Measurements from ENCODE around the gene GALNS. TPM values are rescaled to one million over a fixed set of nuclear protein-coding genes. Genes with fewer than 3 reads are reported as not detected.

GALNS gene
- total and polyA plus RNA-seq, 2 of the 8 experiments (the other 6 are each of a cell fraction or from before 2014, with no cell fraction given), result 8.9 to 17.8 TPM

DNA sequence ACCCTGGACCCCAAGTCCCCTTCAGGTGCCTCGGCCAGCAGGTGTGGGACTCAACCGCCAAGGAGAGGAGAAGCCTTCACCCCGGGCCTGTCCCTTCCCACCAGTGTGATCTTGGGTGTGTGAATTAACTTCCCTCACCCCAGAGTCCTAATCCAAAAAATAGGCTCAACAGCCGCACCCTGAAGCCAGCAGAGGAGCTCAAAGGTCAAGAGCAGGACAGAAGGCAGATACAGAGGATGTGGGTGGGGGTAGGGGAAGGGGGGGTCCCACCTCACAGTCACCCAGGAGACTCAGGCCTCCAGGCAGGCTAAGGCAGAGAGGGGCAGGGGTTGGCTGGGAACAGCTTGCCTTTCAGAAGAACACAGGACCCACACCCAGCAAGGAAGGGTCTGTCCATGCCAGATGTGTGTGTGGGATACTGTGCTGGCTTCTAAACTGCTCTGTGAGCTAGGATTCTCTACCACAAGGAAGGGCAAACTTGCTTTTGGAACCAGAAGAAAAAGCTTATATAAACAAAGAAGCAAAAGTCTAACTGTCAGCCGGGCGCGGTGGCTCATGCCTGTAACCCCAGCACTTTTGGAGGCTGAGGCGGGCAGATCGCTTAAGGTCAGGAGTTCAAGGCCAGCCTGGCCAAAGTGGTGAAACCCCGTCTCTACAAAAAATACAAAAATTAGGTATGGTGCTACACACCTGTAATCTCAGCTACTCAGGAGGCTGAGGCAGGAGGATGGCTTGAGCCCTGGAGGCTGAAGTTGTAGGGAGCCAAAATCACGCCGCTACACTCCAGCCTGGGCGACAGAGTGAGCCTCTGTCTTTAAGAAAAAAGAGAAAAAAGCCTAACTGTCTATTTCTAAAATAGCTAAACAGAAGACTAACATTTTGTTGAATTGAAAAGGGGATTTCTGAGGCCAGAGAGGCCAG lies 76.3 kb downstream of the GALNS start:
- Histone ChIP-seq H3K36me3 (ENCODE audit: control insufficient read depth in 2 of 4, insufficient read depth in 4 of 4, low read length in 3 of 4) (no peaks in the 10 kb centered on the region), H3K9me3 (ENCODE audit: insufficient read depth in 2 of 2, low read depth in 1 of 2, low read length in 1 of 2) (no peaks in the 10 kb centered on the region), H3K4me1 (replicated peaks in 1 of 4; ENCODE audit: control insufficient read depth in 3 of 4, insufficient read depth in 4 of 4, low read length in 3 of 4) (peaks cover 2 to 21% (median 10%) of the 10 kb centered on the region in 4 experiments), H3K18ac (ENCODE audit: extremely low read depth, low read length) (no peak overlapping the region; the same call in 1 of the 2 replicates), H2BK120ac (replicated peaks; ENCODE audit: low read depth, low read length) (no peak overlapping the region), H3K14ac (ENCODE audit: insufficient read length) (no peak overlapping the region), H2AFZ (ENCODE audit: low read length) (no peak overlapping the region), H4K20me1 (replicated peaks in 1 of 2; ENCODE audit: control insufficient read depth in 1 of 2, insufficient read depth in 2 of 2, low read length in 2 of 2) (peaks cover 0 to 11% of the 10 kb centered on the region in 2 experiments), H2BK15ac (ENCODE audit: low read length) (no peak overlapping the region), H2BK12ac (ENCODE audit: low read depth, low read length) (no peak overlapping the region), H3K4me2 (ENCODE audit: insufficient read depth in 1 of 2, low read depth in 2 of 2, low read length in 2 of 2) (no peak overlapping the region), H3K27me3 (replicated peaks in 1 of 4; ENCODE audit: control insufficient read depth in 3 of 4, extremely low read depth in 1 of 4, insufficient read depth in 3 of 4, low read length in 3 of 4) (peaks cover 0 to under 1% (median under 1%) of the 10 kb centered on the region in 4 experiments; a peak in 2 of 7 replicates), H3K79me1 (ENCODE audit: low read depth, low read length) (peaks cover 4% of the 10 kb centered on the region; the same call in 1 of the 2 replicates), H3K23ac (ENCODE audit: insufficient read length) (no peak overlapping the region), H4K5ac (ENCODE audit: insufficient read length, low read depth, low read length) (no peak overlapping the region), H2BK20ac (ENCODE audit: low read length) (no peak overlapping the region), H3K56ac (replicated peaks; ENCODE audit: insufficient read length, low read depth, low read length) (no peak overlapping the region), H4K91ac (replicated peaks; ENCODE audit: insufficient read length, low read length) (no peak overlapping the region), H2AK5ac (ENCODE audit: low read depth, low read length) (no peak overlapping the region), H3K27ac (ENCODE audit: low read depth, low read length) (no peak overlapping the region), H2BK5ac (ENCODE audit: low read depth, low read length) (no peak overlapping the region; the same call in 1 of the 2 replicates), H3K79me2 (ENCODE audit: control insufficient read depth in 1 of 2, insufficient read depth in 2 of 2, low read length in 2 of 2) (peaks cover 0 to 26% of the 10 kb centered on the region in 2 experiments; a peak in 1 of 4 replicates), H3K9ac (replicated peaks in 1 of 4; ENCODE audit: extremely low read depth in 1 of 4, low read depth in 3 of 4, low read length in 3 of 4) (no peak overlapping the region), H3K23me2 (ENCODE audit: low read depth, low read length) (peaks cover 4% of the 10 kb centered on the region; the same call in 1 of the 2 replicates), H3K4ac (replicated peaks; ENCODE audit: insufficient read length, low read depth, low read length) (no peak overlapping the region), H4K8ac (ENCODE audit: extremely low read depth, insufficient read depth, low read length) (no peak overlapping the region), H3K4me3 (ENCODE audit: extremely low read depth in 1 of 4, insufficient read depth in 2 of 4, low read depth in 3 of 4, low read length in 4 of 4) (no peak overlapping the region)
- CTCF ChIA-PET (ENCODE audit: partially characterized antibody), result interaction anchor here (0.8 to 7.4 kb wide), 16 partner anchors 10 to 1002 kb away, joined by 3 to 94 read pairs (median 4); partner anchors contain the start of gene APRT
- 85% methylated on average over 12 of the region's 13 CpGs; no CpG with 5 or more reads in 1 of the 2 experiments for WGBS, 2 experiments (ENCODE audit: extremely low coverage in 1 of 2, insufficient coverage in 1 of 2, insufficient read length in 1 of 2, insufficient replicate concordance in 2 of 2, low coverage in 1 of 2, low lambda C conversion rate in 2 of 2, missing lambda C conversion rate in 1 of 2)
- DNase-seq (ENCODE audit: low read depth in 1 of 2, low spot score in 2 of 2) (no peak), FAIRE-seq (no peak)
- POLR2A ChIA-PET (ENCODE audit: partially characterized antibody), result interaction anchor here (1.1 to 4.7 kb wide), 4 partner anchors 10 to 17 kb away, joined by 3 to 16 read pairs (median 6); no protein-coding TSS in a partner anchor
- no peak for TF ChIP-seq SIRT6 (IDR thresholded peaks at IDR 0.05; ENCODE audit: low read length)
